ENCODE measurements around the gene SYNCRIP. TPM values are rescaled to one million over a fixed set of nuclear protein-coding genes. Genes with fewer than 3 reads are reported as not detected.

SYNCRIP gene
- total RNA-seq, 1 donor from 2014 or later: 78.7 TPM

DNA sequence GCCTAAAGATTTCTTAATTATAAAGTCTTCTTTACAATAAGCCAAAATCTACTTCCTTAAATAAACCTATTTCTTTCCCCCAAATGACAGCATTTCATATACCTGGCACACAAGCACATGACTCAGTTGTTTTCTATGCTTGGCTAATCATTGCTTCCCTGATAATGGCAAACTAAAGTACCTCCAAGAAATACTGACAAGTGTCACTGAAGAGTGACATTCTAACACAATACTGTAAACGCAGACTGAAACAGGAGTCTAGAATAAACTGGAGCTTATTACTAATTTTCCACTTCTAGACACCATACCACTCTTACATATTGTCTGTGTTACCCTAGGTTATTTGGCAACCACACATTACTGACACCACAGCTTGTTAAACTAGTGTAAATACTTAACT is 14.3 kb downstream of the SYNCRIP start:
- H3K27me3 ChIP-seq (ENCODE audit: low read depth): no peaks in the 10 kb centered on the region
- intact Hi-C loops (cut with DNase I): no loop called here
- ATAC-seq (peak in 1 of 2 donors; percentile 29), DNase-seq (no peak)
- H3K9me3 ChIP-seq: no peaks in the 10 kb centered on the region
- TF ChIP-seq, protein P1, sequence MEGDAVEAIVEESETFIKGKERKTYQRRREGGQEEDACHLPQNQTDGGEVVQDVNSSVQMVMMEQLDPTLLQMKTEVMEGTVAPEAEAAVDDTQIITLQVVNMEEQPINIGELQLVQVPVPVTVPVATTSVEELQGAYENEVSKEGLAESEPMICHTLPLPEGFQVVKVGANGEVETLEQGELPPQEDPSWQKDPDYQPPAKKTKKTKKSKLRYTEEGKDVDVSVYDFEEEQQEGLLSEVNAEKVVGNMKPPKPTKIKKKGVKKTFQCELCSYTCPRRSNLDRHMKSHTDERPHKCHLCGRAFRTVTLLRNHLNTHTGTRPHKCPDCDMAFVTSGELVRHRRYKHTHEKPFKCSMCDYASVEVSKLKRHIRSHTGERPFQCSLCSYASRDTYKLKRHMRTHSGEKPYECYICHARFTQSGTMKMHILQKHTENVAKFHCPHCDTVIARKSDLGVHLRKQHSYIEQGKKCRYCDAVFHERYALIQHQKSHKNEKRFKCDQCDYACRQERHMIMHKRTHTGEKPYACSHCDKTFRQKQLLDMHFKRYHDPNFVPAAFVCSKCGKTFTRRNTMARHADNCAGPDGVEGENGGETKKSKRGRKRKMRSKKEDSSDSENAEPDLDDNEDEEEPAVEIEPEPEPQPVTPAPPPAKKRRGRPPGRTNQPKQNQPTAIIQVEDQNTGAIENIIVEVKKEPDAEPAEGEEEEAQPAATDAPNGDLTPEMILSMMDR (IDR thresholded peaks at IDR 0.05): no peak
- H3K27ac ChIP-seq: no peak overlapping the region
- peaks cover 99% of the 10 kb centered on the region for H3K36me3 ChIP-seq
- no peak overlapping the region for H3K4me3 ChIP-seq
- peaks cover 14% of the 10 kb centered on the region for H3K4me1 ChIP-seq

DNA sequence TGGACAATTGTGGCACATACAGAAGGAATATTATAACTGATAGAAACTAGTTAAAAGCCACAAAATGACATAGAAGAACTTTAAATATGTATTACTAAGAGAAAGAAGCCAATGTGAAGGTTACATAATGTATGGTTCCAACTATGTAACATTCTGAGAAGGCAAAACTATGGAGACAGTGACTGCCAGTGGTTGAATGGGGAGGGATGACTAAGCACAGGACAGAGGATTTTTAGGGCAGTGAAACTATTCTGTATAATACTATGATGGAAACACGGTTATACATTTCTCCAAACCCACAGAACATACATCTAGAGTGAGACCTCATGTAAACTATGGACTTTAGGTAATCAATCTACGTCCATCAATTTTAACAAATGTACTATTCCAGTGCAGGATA is 22.4 kb downstream of the SYNCRIP start:
- Histone ChIP-seq H3K4me1 (peaks cover 5% of the 10 kb centered on the region), H3K27me3 (ENCODE audit: low read depth) (no peaks in the 10 kb centered on the region), H3K4me3 (no peak overlapping the region), H3K9me3 (no peaks in the 10 kb centered on the region), H3K27ac (no peak overlapping the region), H3K36me3 (peaks cover 99% of the 10 kb centered on the region)
- intact Hi-C loops (cut with DNase I): no loop called here
- ATAC-seq (no peak), DNase-seq (no peak)
- TF ChIP-seq, protein P1 (IDR thresholded peaks at IDR 0.05): no peak

DNA sequence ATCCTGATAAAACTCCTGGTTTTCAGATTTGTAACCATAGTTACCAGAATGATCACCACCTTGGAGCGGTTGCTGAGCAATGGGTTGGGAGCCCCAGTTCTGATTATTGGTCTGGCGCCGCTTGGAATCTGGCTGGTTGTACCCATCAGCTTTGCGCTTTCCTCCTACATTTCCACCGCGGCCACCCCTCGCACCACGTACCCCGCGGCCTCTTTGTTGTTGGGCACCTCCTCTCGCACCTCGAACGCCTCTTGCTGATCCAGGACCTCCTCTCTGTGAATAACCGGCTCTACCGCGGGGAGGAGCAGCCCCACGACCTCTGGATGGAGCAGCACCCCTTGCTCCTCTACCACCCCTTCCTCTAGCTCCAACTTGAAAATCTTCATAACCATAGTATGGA is 27.9 kb downstream of the SYNCRIP start:
- no peak overlapping the region for H3K4me3 ChIP-seq
- no peaks in the 10 kb centered on the region for H3K27me3 ChIP-seq (ENCODE audit: low read depth)
- no peak for ATAC-seq
- intact Hi-C loops (cut with DNase I): no loop called here
- H3K9me3 ChIP-seq: no peaks in the 10 kb centered on the region
- TF ChIP-seq, protein P1 (IDR thresholded peaks at IDR 0.05): no peak
- H3K36me3 ChIP-seq: peaks cover 97% of the 10 kb centered on the region
- H3K27ac ChIP-seq: no peak overlapping the region
- no peaks in the 10 kb centered on the region for H3K4me1 ChIP-seq
- no peak for DNase-seq

DNA sequence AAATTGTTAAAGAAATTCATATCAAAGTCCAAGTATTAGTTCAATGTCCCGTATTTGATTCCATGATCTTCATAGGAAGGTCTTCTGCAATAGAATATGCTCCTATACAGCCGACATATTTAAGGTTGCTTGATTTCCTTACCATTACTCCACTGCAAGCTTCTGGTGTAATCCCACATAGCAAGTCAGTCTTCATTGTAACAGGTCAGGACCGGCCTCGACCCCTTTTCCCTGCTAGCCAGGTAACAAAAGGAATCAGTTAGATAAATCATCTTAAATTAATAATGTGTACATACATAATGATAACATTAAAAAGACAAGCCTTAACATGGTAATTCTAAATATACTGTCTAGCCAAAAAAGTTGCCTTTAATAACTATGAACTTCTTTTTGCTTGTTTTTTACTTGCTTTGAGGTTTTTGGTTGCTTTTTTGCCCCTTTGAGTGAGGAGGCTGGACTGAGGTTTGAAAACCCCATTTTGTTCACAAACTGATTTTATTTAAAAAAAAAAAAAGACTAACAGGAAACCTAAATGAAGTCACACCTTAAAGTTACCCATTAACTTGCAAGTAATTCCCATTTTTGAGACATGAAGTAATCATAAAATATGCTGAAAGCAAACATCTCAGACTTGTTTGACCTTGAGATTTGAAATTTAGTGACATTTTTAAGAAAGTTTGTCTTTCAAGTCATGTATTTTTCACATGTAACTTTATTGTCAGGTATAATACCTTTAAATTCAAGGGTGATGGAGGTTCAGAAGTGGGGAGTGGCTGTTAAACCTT is 29.8 kb downstream of the SYNCRIP start:
- Histone ChIP-seq H3K27me3 (ENCODE audit: low read depth) (no peaks in the 10 kb centered on the region), H3K4me3 (no peak overlapping the region), H3K9me3 (no peaks in the 10 kb centered on the region), H3K27ac (no peak overlapping the region), H3K4me1 (no peaks in the 10 kb centered on the region), H3K36me3 (peaks cover 93% of the 10 kb centered on the region)
- DNase-seq (no peak), ATAC-seq (no peak)
- intact Hi-C loops (cut with DNase I): no loop called here
- TF ChIP-seq, protein P1 (IDR thresholded peaks at IDR 0.05): no peak

DNA sequence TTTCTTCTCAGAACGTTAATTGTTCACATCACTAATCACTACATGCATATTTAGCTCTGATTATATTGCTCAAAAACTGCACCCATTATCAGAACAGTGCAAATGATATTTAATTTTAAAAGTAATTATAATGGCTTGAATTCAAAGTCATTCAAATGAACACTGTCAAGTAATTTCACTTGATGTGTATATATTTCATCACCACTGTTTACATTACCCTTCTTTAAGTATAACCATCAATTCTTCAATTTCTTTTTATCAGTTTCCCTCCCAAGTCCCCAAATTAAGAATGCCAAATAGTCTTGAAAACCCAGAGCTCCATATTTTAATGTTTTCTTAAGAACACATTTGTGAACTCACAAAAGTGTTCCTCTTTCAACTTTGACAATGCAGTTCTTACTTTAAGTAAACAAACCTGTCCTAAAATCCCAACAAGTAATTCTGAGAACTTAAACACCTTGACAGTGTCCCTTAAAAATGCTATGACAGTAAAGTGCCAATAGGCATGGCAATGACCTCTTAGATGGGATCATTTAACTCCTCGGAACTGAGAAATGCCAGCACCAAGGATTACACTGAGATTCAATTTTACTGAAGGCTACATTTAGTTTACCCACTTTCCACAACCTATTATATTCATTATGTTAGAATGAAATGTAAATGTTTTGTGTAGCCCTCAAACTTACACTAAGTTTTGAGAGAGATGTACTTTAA is 32.3 kb downstream of the SYNCRIP start:
- peaks cover 88% of the 10 kb centered on the region for H3K36me3 ChIP-seq
- TF ChIP-seq, protein P1 (IDR thresholded peaks at IDR 0.05): no peak
- H3K9me3 ChIP-seq: no peaks in the 10 kb centered on the region
- no peaks in the 10 kb centered on the region for H3K27me3 ChIP-seq (ENCODE audit: low read depth)
- intact Hi-C loops (cut with DNase I): no loop called here
- H3K27ac ChIP-seq: no peak overlapping the region
- H3K4me1 ChIP-seq: no peaks in the 10 kb centered on the region
- H3K4me3 ChIP-seq: no peak overlapping the region
- ATAC-seq: no peak
- DNase-seq: no peak
